GM21360 (cell line): ENCODE measurements around the gene TDP2.

ENCODE experiments used
- ATAC-seq: cut with Tn5 transposase; IDR thresholded peaks from one replicate; pipeline ENCODE4 v1.9.1; 2021; ENCODE audit warnings: mild to moderate bottlenecking, moderate library complexity; ENCODE audit not compliant: unreplicated experiment

The TDP2 gene

GRCh38 chr6:24606200-24606930, 60.3 kb downstream of the TDP2 start:
- no peak for ATAC-seq

DNA sequence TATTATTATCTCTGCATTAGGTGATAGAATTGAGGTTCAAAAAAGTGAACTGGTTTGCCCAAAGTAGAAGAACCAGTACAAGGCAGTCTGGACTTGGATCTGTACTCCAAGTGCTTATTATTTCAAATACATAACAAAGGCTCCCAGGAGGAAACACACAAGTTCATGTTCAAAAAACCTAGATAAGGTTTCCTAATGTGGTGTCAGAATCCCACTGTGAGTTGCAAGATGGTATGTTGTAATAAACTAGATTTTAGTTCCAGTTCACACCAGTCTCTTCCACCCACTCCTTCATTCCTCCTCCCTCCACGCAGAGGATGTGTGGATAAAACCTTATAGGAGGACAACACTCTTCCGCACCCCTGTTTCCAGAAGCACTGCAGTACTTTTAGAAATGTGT, 63.5 kb downstream of the TDP2 start:
- no peak for ATAC-seq

- no peak for ATAC-seq
Observed at GRCh38 chr6:24600903-24601302, 65.8 kb downstream of the TDP2 start.
